ENCODE data around the gene PRKAG2.

Gene PRKAG2

DNA sequence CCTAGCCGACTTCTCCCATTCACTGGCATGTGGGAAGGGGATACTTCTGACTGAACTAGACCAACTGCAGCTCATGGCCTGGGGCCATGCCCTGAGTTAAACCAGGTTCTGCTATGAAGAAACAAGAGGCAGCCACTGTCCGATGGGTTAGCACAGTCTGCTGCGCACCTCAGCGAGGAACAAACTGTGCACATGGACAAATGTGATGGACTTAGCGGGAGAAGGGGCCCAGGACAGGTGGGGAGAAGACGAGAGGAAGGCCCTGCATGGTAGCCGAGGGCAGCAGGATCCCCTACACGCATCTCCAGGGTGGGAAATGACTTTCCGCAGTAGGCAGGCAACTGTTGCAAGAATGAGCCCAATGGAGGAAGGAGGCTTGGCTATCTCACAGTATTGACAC lies 115.0 kb downstream of the PRKAG2 start:
- TF ChIP-seq, protein P1, sequence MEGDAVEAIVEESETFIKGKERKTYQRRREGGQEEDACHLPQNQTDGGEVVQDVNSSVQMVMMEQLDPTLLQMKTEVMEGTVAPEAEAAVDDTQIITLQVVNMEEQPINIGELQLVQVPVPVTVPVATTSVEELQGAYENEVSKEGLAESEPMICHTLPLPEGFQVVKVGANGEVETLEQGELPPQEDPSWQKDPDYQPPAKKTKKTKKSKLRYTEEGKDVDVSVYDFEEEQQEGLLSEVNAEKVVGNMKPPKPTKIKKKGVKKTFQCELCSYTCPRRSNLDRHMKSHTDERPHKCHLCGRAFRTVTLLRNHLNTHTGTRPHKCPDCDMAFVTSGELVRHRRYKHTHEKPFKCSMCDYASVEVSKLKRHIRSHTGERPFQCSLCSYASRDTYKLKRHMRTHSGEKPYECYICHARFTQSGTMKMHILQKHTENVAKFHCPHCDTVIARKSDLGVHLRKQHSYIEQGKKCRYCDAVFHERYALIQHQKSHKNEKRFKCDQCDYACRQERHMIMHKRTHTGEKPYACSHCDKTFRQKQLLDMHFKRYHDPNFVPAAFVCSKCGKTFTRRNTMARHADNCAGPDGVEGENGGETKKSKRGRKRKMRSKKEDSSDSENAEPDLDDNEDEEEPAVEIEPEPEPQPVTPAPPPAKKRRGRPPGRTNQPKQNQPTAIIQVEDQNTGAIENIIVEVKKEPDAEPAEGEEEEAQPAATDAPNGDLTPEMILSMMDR (IDR thresholded peaks at IDR 0.05; ENCODE audit: insufficient read depth, low read length, poor library complexity, severe bottlenecking): no peak
- no peak overlapping the region for H3K4me3 ChIP-seq (replicated peaks; ENCODE audit: low read depth, low read length)
- no peaks in the 10 kb centered on the region for H3K36me3 ChIP-seq (ENCODE audit: control insufficient read depth, insufficient read depth, low read length)
- no peak for DNase-seq (ENCODE audit: extremely low read depth, insufficient read length)
- no peaks in the 10 kb centered on the region; the same call in 1 of the 2 replicates for H3K27me3 ChIP-seq (replicated peaks; ENCODE audit: control insufficient read depth, insufficient read depth, low read length)

DNA sequence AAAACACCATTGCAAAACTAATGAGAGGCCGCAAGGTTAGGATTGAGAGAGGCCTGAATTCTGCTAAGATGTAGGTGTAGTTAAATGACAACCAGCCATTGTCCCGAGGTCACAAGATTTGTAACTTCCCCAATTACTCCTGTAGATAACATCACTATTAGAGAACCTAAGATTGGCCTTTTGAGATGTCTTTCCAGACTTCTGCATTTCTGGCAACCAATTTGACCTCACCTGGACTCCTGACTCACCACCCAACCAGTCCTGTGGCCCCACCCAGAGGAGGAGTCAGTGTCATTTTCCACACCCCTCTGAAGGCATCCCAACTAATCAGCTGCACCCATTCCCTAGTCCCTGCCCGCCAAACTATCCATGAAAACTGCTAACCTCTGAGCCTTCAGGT lies 115.7 kb downstream of the PRKAG2 start:
- no peaks in the 10 kb centered on the region; the same call in 1 of the 2 replicates for H3K27me3 ChIP-seq (replicated peaks; ENCODE audit: control insufficient read depth, insufficient read depth, low read length)
- TF ChIP-seq, protein P1 (IDR thresholded peaks at IDR 0.05; ENCODE audit: insufficient read depth, low read length, poor library complexity, severe bottlenecking): no peak
- DNase-seq (ENCODE audit: extremely low read depth, insufficient read length): no peak
- no peaks in the 10 kb centered on the region for H3K36me3 ChIP-seq (ENCODE audit: control insufficient read depth, insufficient read depth, low read length)
- H3K4me3 ChIP-seq (replicated peaks; ENCODE audit: low read depth, low read length): no peak overlapping the region

DNA sequence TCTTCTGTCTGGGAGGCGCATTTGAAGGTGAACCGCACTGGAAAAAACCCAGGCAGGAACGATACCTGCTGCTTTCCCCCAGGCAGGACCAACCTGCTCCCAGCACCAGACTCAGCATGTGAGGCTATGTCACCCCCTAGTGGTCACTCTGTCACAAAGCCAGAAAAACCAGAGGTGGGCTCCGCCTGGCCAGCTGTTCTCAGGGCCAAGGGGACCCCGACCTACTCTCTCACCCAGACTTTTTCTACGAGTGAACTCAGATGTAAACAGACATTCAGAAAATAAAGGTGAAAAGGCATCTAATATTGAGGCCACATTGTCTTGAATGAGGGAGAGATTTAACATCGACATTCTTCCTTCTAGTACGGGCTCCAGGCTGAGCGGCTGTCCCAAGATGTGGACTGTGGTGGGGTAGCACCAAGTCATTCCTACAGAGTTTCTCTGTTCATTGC lies 117.3 kb downstream of the PRKAG2 start:
- Histone ChIP-seq H3K4me3 (replicated peaks; ENCODE audit: low read depth, low read length) (no peak overlapping the region), H3K27me3 (replicated peaks; ENCODE audit: control insufficient read depth, insufficient read depth, low read length) (no peaks in the 10 kb centered on the region; the same call in 1 of the 2 replicates), H3K36me3 (ENCODE audit: control insufficient read depth, insufficient read depth, low read length) (no peaks in the 10 kb centered on the region)
- DNase-seq (ENCODE audit: extremely low read depth, insufficient read length): no peak
- TF ChIP-seq, protein P1 (IDR thresholded peaks at IDR 0.05; ENCODE audit: insufficient read depth, low read length, poor library complexity, severe bottlenecking): peak; percentile 86

DNA sequence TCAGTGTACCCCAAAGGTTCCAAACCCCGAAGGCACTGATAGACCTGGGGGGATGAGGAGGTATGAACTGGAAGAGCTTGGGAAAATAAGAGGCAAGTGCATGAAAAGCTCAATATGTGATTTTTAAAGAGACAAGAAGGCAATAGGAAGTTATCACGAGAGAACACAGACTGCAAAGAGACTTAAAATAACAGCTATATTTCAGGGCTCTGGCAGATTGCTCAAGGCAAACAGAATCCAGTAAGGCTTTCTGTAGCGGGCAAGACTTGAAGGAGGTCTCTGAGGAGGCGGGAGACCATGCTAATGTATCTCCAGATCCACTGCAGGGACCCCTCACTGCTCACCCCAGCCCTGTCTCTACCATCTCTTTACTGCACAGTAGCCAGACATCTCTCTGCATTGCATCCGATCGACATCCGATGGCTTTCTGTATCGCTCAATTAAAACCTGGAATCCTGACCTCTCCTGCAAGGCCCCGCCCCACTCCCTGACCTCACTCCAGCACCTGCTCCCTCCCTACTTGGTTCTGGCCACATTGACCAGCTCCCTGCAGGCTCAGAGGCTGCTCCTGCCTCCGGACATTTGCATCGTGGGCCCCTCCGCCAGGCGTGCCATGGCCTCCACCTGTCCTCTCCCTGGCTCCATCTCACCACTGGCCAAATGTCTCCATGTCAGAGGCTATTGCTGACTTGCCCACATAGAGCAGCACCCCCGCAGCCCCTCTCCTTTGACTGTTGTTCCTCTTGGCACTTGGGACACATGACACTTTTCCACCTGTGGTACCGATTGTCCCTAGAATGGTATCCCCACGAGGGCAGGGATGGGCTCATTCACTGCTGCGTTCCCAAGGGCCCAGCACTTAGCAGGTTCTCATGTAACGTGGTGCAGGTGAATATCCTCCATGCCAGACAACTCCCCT lies 118.0 kb downstream of the PRKAG2 start:
- H3K27me3 ChIP-seq (replicated peaks; ENCODE audit: control insufficient read depth, insufficient read depth, low read length): no peaks in the 10 kb centered on the region; the same call in 1 of the 2 replicates
- H3K36me3 ChIP-seq (ENCODE audit: control insufficient read depth, insufficient read depth, low read length): no peaks in the 10 kb centered on the region
- TF ChIP-seq, protein P1 (IDR thresholded peaks at IDR 0.05; ENCODE audit: insufficient read depth, low read length, poor library complexity, severe bottlenecking): no peak
- no peak overlapping the region for H3K4me3 ChIP-seq (replicated peaks; ENCODE audit: low read depth, low read length)
- no peak for DNase-seq (ENCODE audit: extremely low read depth, insufficient read length)

DNA sequence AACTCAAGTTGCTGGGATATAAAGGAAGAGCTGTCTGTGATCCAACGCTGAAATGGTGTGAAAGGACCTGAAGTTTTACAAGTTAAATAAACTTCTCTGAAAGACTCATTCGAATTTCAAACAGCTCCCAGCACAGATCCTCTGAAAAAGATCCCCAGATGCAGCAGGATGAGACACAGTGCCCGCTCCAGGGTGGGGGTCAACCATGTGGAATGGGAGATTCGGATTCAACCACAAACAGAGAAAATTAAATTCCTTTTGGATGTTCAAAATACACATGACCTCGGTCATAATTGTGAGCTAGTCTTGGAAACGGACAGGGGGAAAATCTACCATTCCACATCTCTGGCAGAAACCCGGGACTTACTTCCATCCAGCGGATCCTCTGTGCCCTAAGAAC lies 119.6 kb downstream of the PRKAG2 start:
- H3K36me3 ChIP-seq (ENCODE audit: control insufficient read depth, insufficient read depth, low read length): no peaks in the 10 kb centered on the region
- H3K27me3 ChIP-seq (replicated peaks; ENCODE audit: control insufficient read depth, insufficient read depth, low read length): no peaks in the 10 kb centered on the region; the same call in 1 of the 2 replicates
- H3K4me3 ChIP-seq (replicated peaks; ENCODE audit: low read depth, low read length): no peak overlapping the region
- DNase-seq (ENCODE audit: extremely low read depth, insufficient read length): no peak
- TF ChIP-seq, protein P1 (IDR thresholded peaks at IDR 0.05; ENCODE audit: insufficient read depth, low read length, poor library complexity, severe bottlenecking): no peak
